Globus pallidus (tissue), 1 donor: ENCODE results near the gene CCDC124.

Experiments
- DNase-seq: peaks from one replicate; pipeline ENCODE4 v3.0.0-alpha.2; 2015; ENCODE audit warnings: low spot score

Gene CCDC124

GRCh38 chr19:17936379-17936778 is 3.6 kb downstream of the CCDC124 start:
- DNase-seq, result no peak

GRCh38 chr19:17937371-17937900 is 4.6 kb downstream of the CCDC124 start:
- DNase-seq, result no peak

- peak; percentile 62 for DNase-seq
These were observed 5.5 kb downstream of the CCDC124 start for GRCh38 chr19:17938092-17938845.

DNA sequence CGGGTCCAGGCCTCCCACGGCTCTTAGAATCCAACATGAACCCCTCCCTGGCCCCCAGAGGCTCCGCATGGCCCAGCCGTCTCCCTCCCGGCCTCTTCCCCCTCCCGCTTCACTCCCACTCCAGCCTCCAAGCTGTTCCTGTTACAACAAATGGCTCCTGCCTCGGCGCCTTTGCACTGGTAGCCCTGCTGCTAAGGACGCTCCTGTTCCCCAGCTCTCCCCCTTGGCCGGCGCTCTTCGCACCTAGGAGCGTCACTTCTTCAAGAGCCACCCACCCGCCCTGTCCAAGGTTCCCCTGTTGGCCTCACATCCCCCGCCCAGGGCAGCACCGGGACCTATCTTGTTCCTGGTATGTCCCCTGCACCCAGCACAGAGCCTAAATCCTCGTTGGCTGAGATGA is 9.4 kb downstream of the CCDC124 start:
- no peak for DNase-seq

GRCh38 chr19:17942582-17943273 is 9.9 kb downstream of the CCDC124 start:
- DNase-seq, result no peak

- DNase-seq, result no peak
These were observed 10.7 kb downstream of the CCDC124 start for GRCh38 chr19:17943274-17944221.

DNA sequence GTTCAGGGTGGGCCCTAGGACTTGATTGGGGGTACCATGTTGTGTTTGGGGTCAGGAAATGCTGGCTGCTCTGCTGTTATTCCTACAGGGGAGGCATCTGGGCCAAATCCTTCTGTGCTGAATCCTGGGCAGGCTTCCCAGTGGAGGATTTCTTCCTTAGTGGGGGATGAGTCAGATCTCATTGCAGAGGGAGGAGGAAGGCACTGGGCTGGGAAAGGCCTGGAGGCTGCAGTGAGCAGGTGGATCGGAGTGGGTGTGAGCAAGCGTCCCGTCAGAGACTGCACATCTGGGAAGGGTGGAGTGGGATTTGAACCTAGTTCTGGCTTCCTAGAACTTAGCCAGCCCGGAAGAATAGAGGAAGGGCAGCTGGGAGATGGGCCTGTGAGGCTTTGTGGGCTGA is 11.5 kb downstream of the CCDC124 start:
- no peak for DNase-seq

- no peak for DNase-seq
These were observed 14.4 kb downstream of the CCDC124 start for GRCh38 chr19:17946965-17947784.

DNA sequence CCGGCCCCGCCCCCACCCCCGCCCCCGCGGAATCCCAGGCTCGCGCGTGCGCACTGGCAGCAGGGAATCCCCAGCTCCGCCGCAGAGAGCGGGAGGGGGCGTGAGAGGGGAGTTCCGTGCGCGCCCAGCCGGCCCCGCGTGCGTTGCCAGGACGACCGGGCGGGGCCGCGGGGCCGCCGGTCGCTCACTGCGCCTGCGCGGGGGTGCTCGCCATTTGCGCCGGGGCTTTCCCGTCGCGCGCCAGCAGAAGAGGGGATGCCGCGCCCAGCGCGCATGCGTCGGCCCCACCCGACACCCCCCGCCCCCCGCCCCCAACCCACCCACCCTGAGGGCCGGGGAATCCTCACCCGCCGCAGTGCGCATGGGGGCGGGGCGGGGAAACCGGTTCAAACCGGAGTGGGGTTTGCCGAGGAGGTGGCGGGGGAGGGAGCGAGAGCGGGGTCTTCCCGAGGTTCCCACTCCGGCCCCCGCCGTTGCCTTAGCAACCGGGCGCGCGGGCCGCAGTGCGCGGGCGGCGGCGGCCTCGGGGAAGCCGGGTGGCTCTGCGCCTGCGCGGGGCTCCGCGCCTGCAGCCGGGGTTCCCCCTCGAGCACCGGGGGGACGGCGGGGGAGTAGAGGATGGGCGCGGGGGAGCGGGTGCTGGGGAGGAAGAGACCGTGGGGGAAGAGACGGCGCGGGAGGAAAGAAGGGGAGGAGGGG is 15.1 kb downstream of the CCDC124 start:
- DNase-seq, result peak; percentile 90

DNA sequence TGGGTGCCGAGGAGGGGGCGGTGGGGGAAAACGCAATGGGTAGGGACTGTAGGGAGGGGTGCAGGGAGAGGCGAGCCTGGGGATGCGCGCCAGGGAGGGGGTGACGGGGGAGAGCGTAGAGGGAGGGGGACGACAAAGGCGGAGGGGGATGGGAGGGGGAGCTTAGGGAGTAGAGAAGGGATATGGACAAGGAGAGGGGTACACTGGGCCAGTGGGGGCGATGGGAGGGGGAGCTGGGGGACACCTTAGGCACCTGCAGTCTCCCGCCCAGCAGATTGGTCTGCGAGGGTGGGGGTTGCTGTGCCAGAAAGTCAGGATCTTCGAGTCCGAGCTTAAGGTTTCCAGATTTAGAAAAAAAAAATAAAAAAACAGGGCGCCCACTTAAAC is 15.7 kb downstream of the CCDC124 start:
- DNase-seq, result no peak

GRCh38 chr19:17948931-17949930 is 16.4 kb downstream of the CCDC124 start:
- DNase-seq, result no peak

DNA sequence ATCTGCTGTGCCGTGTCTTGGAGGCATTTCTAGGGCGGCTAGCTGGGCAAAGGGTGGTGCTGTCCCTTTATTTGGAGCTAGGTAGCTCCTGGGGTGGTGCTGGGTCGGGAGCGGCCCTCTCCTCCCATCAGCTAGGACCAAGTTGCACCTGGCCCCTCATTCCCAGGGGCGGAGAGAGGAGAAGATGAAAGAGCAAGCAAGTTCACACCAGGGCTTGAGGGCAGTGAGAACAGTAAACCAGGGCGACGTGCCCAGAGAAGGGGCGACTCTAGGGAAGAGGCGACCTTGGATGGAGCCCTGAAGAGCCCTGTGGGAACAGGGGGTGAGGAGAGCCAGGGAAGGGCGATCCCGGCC is 17.1 kb downstream of the CCDC124 start:
- DNase-seq, result no peak

- no peak for DNase-seq
These were observed 17.7 kb downstream of the CCDC124 start for GRCh38 chr19:17950310-17951156.

GRCh38 chr19:17951157-17951989 is 18.6 kb downstream of the CCDC124 start:
- DNase-seq, result no peak

- DNase-seq, result no peak
These were observed 19.5 kb downstream of the CCDC124 start for GRCh38 chr19:17951990-17952976.

DNA sequence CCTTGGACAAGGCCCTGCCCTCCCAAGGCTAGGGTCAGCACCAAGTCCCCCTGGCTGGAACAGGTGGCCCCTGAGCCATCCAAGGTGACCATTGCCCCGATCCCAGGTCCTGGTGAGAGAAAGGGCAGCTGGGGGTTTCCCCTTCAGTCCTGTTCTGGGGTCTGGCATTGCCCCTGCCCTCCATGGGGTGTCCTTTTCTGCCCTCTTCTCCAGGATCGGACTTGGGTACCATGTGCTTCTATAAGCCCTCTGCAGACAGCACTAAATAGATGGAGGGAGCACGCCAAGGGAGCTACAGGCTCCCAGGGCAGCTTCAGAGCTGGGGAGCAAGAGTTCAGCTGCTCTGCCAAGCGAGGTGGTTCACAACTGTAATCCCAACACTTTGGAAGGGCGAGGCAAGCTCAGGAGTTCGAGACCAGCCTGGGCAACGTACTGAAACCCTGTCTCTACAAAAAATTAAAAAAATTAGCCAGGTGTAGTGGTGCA is 20.5 kb downstream of the CCDC124 start:
- no peak for DNase-seq
